Mucosa of stomach (tissue), 1 donor: ENCODE data around the gene LMAN1L.

Experiments
- H3K27me3 ChIP-seq: one replicate; pipeline ENCODE4 v1.7.0; 2013; ENCODE audit warnings: mild to moderate bottlenecking, low read length; ENCODE audit not compliant: control insufficient read depth, insufficient read depth
- H3K36me3 ChIP-seq: one replicate; pipeline ENCODE4 v1.7.0; 2013; ENCODE audit warnings: low read length; ENCODE audit not compliant: control insufficient read depth, insufficient read depth
- H3K4me1 ChIP-seq: one replicate; pipeline ENCODE4 v1.7.0; 2013; ENCODE audit warnings: mild to moderate bottlenecking, low read length; ENCODE audit not compliant: control insufficient read depth, insufficient read depth
- H3K4me3 ChIP-seq: one replicate; pipeline ENCODE4 v1.7.0; 2013; ENCODE audit warnings: low read length
- H3K9ac ChIP-seq: one replicate; pipeline ENCODE4 v1.7.0; 2013; ENCODE audit warnings: mild to moderate bottlenecking, low read length, moderate library complexity
- H3K9me3 ChIP-seq: one replicate; pipeline ENCODE4 v1.7.0; 2013; ENCODE audit warnings: mild to moderate bottlenecking, low read length, moderate library complexity; ENCODE audit not compliant: control insufficient read depth
- donor health status: Pancreatic carcinoma.

The LMAN1L gene

GRCh38 chr15:74847432-74847831 lies 34.8 kb downstream of the LMAN1L start:
- Histone ChIP-seq H3K36me3 (peaks cover 30% of the 10 kb centered on the region), H3K9me3 (no peaks in the 10 kb centered on the region), H3K4me3 (no peak overlapping the region), H3K9ac (no peak overlapping the region), H3K27me3 (no peaks in the 10 kb centered on the region), H3K4me1 (peaks cover 40% of the 10 kb centered on the region)

GRCh38 chr15:74850393-74850792 lies 37.8 kb downstream of the LMAN1L start:
- no peak overlapping the region for H3K9ac ChIP-seq
- peaks cover 37% of the 10 kb centered on the region for H3K4me1 ChIP-seq
- H3K27me3 ChIP-seq: no peaks in the 10 kb centered on the region
- H3K4me3 ChIP-seq: no peak overlapping the region
- H3K9me3 ChIP-seq: no peaks in the 10 kb centered on the region
- H3K36me3 ChIP-seq: peaks cover 45% of the 10 kb centered on the region

- H3K9me3 ChIP-seq: no peaks in the 10 kb centered on the region
- H3K36me3 ChIP-seq: peaks cover 41% of the 10 kb centered on the region
These were observed 39.3 kb downstream of the LMAN1L start for GRCh38 chr15:74851960-74852359.

GRCh38 chr15:74854453-74855022 lies 41.9 kb downstream of the LMAN1L start:
- Histone ChIP-seq H3K9me3 (no peaks in the 10 kb centered on the region), H3K4me1 (peaks cover 47% of the 10 kb centered on the region), H3K27me3 (no peaks in the 10 kb centered on the region), H3K4me3 (no peak overlapping the region), H3K9ac (no peak overlapping the region), H3K36me3 (peaks cover 25% of the 10 kb centered on the region)

More at GRCh38 chr15:74851960-74852359, 39.3 kb downstream of the LMAN1L start:
- H3K9ac ChIP-seq: no peak overlapping the region
- no peaks in the 10 kb centered on the region for H3K27me3 ChIP-seq
- no peak overlapping the region for H3K4me3 ChIP-seq
- H3K4me1 ChIP-seq: peaks cover 38% of the 10 kb centered on the region

GRCh38 chr15:74855857-74856256 lies 43.2 kb downstream of the LMAN1L start:
- peaks cover 25% of the 10 kb centered on the region for H3K36me3 ChIP-seq
- H3K27me3 ChIP-seq: no peaks in the 10 kb centered on the region
- H3K9ac ChIP-seq: no peak overlapping the region
- no peak overlapping the region for H3K4me3 ChIP-seq
- H3K4me1 ChIP-seq: peaks cover 48% of the 10 kb centered on the region
- no peaks in the 10 kb centered on the region for H3K9me3 ChIP-seq

DNA sequence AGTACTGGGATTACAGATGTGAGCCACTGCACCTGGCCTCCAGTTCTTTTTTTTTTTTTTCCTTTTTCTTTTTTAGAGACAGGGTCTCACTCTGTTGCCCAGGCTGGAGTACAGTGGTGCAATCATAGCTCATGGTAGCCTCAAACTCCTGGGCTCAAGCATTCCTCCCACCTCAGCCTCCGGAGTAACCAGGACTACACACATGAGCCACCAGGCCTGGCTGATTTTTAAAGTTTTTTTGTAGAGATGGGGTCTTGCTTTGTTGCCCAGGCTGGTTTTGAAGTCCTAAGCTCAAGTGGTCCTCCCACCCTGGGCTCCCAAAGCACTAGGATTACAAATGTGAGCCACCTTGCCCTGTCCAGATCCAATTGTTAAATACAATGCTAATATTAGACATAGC lies 43.9 kb downstream of the LMAN1L start:
- peaks cover 42% of the 10 kb centered on the region for H3K4me1 ChIP-seq

DNA sequence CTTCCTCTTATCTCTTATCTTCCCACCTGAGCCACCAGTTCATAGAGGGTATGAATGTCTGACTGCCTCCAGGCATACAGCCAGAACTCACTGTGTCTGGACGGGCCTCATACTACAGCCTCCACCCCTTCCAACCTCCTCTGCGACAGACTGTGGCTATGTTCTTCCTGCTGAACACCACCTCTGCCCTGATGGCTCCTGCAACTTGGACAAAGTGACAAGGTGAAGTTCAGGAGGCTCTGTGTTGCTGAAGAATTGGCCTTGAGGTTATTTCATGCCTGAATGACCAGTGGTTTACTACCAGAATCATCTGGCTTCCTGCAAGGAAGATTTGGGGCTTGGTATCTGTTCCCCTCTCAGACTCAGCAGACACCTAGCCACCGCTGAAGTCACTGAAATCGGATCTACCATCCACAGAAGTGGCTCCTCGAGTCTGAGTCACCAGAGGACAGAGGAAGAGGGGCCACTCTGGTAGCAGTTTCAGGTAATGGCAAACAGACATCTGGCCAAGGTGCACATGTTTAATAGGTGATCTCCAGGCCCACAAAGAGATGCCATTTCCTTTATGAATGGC lies 44.5 kb downstream of the LMAN1L start:
- Histone ChIP-seq H3K36me3 (peaks cover 20% of the 10 kb centered on the region), H3K9ac (peak overlapping the region; percentile 0), H3K27me3 (no peaks in the 10 kb centered on the region), H3K9me3 (no peaks in the 10 kb centered on the region), H3K4me1 (peaks cover 42% of the 10 kb centered on the region), H3K4me3 (no peak overlapping the region)

More for the DNA sequence above, 43.9 kb downstream of the LMAN1L start:
- Histone ChIP-seq H3K4me3 (no peak overlapping the region), H3K27me3 (no peaks in the 10 kb centered on the region), H3K36me3 (peaks cover 20% of the 10 kb centered on the region), H3K9ac (no peak overlapping the region), H3K9me3 (no peaks in the 10 kb centered on the region)

GRCh38 chr15:74857671-74858368 lies 45.2 kb downstream of the LMAN1L start:
- peaks cover 42% of the 10 kb centered on the region for H3K4me1 ChIP-seq
- H3K27me3 ChIP-seq: no peaks in the 10 kb centered on the region
- H3K4me3 ChIP-seq: no peak overlapping the region
- peak overlapping the region; percentile 0 for H3K9ac ChIP-seq
- no peaks in the 10 kb centered on the region for H3K9me3 ChIP-seq
- peaks cover 16% of the 10 kb centered on the region for H3K36me3 ChIP-seq

- H3K9ac ChIP-seq: no peak overlapping the region
- H3K9me3 ChIP-seq: no peaks in the 10 kb centered on the region
- no peak overlapping the region for H3K4me3 ChIP-seq
- peaks cover 11% of the 10 kb centered on the region for H3K36me3 ChIP-seq
- H3K27me3 ChIP-seq: no peaks in the 10 kb centered on the region
- H3K4me1 ChIP-seq: peaks cover 37% of the 10 kb centered on the region
These were observed 45.7 kb downstream of the LMAN1L start for GRCh38 chr15:74858369-74858740.

DNA sequence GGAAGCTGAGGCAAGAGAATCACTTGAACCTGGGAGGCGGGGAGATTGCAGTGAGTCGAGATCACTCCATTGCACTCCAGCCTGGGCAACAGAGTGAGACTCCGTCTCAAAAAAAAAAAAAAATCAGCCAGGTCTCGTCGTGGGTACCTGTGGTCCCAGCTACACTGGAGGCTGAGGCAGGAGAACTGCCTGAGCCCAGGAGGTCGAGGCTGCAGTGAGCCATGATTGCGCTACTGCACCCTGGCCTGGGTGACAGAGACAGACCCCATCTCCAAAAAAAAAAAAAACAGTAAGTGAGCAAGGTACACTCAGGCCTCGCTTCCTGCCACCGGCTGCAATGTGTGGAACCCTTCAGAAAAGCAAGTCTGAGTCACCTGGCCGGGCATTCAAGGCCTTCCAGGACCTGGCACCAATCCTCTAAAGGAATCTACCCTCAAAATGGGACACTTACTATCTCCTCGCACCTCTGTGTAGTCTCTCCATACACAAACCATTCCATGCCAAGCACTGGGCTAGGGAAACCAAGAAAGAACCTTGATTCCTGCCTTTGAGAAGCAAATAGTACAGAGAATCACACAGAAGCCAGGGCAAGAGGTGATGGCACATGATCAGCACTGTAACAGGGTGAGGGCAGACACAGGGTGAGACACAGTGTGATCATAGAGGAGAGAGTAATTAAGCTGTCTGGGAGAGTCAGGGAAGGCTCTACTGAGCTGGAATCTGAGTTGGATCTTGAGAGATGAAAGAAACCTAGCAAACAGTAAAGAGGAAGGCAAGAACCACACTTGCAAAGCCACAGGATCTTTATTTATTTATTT lies 50.8 kb downstream of the LMAN1L start:
- no peak overlapping the region for H3K9ac ChIP-seq
- H3K4me1 ChIP-seq: peaks cover 61% of the 10 kb centered on the region
- H3K9me3 ChIP-seq: no peaks in the 10 kb centered on the region
- no peaks in the 10 kb centered on the region for H3K27me3 ChIP-seq
- no peaks in the 10 kb centered on the region for H3K36me3 ChIP-seq
- no peak overlapping the region for H3K4me3 ChIP-seq

DNA sequence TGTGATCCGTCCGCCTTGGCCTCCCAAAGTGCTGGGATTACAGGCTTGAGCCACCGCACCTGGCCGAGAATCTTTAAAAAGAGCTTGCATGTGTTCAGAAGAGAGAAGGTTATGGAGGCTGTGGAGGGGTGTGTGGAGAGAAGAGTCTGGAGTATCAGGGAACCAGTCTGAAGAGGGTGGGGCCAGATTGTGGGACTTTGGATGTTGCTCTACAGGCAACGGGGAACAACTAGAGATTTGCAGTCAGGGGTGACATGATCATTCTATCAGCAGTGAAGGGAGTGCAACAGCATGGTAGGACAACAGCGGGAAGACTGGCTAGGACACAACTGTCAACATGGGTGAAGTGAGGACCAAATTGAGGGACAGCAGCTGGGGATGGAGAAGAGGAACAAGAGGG lies 51.7 kb downstream of the LMAN1L start:
- Histone ChIP-seq H3K27me3 (no peaks in the 10 kb centered on the region), H3K36me3 (no peaks in the 10 kb centered on the region), H3K4me3 (no peak overlapping the region), H3K9ac (no peak overlapping the region), H3K4me1 (peaks cover 62% of the 10 kb centered on the region), H3K9me3 (no peaks in the 10 kb centered on the region)

DNA sequence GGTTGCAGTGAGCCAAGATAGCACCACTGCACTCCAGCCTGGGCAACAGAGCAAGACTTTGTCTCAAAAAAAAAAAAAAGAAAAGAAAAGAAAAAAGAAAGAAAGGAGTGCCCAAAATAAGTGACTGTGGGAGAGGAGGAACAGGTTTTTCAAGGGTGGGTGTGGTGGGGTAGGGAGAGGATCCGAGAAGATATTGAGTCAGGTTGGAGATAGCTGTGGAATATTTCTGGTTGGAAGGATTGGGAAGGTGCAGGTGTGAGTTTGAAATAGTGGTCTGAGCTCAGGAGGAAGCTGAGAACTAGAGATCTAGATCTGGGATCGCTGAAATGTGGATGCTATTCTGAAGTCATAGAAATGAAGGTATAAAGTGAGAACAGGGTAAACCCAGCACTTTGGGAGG lies 52.7 kb downstream of the LMAN1L start:
- Histone ChIP-seq H3K9me3 (no peaks in the 10 kb centered on the region), H3K9ac (no peak overlapping the region), H3K27me3 (no peaks in the 10 kb centered on the region), H3K36me3 (no peaks in the 10 kb centered on the region), H3K4me3 (no peak overlapping the region), H3K4me1 (peaks cover 62% of the 10 kb centered on the region)
